Measurements from ENCODE around the gene GTPBP4.

- TF ChIP-seq CTCF (conservative IDR thresholded peaks at IDR 0.05; ENCODE audit: low read depth, low read length) (no peak), EZH2 (IDR thresholded peaks at IDR 0.05; ENCODE audit: borderline replicate concordance, low read depth, low read length, poor library complexity, severe bottlenecking) (no peak)
These were observed 33.0 kb upstream of the GTPBP4 start for GRCh38 chr10:955127-955819.
